GM18858 (cell line): ENCODE results near the gene TFG.
"Not testable (repeated sequence)": the region's sequence is repeated elsewhere in the genome, so short reads cannot be mapped to it uniquely, and the experiment has no call there.

ENCODE experiments used
- ATAC-seq: cut with Tn5 transposase; IDR thresholded peaks from one replicate; pipeline ENCODE4 v1.9.1; 2021; ENCODE audit not compliant: unreplicated experiment

The TFG gene

DNA sequence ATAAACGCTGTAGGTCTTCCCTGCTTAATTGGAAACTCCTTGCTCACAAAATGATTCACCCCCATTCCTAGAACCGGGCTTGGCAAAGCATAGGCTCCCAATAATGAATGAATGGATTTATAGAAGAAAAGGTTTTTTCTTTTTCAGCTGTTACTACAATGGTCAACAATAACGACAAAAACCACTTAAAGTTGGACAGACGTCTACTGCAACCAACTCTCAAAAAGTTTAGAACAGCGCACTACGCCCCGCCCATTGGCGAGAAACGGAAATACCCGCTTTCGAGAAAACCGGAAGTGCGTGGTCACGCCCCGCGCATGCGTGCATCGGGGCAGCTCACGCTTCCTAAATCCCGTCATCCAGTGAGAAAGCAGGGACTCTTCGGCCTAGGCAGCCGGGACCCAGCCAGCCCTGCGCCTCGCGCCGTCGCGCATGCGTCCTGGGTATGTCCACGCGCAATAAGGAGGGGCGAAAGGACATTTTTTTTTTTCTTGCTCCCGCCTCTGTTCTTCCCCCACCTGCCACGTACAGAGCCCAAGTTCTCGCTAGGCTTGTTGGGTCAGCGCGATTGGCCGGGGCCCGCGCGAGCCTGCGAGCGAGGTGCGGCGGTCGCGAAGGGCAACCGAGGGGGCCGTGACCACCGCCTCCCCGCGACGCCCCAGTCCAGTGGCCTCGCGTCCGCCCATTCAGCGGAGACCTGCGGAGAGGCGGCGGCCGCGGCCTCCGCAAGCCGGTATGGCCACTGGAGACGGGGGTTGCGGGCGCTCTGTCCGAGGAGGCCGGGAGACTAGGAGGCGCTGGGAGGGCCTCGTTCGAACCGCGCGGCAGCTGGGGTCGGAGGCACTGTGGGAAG is at the start of gene TFG:
TFG (plus strand) TSS at position 506 of the 853 bp plus-strand sequence. CDS start 4,192 bp downstream, outside the sequence.
- peak; percentile 91 for ATAC-seq

DNA sequence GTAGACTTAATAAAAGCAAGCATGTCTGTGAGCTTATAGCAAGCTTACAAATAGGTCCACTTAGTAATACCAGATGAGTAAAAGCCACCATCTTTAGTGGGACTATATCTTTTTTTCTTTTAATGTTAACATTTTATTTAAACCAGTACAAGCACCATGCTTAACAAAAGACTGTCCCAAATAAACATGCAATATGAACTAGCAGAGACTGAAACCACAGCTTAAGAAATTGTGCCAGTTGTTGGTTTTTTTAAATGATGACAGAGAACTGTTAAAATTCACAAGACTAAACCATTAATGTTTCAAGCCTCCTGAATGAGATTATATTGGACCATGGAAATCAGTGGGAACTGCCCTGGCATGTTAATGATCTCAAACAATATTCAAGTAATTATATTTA is 48.0 kb upstream of the TFG start:
- not testable (repeated sequence) for ATAC-seq

DNA sequence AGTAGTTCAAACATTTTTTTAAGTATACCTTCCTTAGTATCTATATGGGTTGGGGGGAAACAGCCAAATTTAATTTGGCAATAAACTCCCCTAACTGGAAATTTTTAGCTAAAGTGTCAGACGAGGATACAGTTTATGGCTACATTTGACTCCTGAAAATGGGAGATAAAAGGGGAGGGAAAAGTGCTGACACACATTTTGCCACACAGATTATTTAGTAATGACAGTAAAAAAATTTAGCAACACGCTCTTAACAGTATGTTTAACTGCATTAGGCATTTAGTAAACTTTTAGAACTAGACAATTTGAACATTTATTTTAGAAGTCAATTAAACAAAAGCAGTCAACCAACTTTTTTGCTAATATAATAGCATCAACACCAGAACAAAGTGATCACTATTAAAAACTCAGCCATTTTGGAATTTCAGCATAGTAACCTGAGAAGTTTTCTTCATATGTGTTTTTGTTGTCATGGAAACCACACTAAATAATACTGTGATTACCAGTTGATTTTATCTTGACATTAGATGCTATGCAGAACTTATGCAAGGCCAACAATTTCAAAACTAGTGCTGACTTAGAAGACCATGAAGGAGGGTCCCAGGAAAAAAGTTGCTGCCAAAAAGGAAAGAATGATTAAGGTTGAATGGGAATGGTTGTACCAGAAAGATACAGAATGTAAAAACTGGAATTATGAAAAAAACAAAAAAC is 47.0 kb upstream of the TFG start:
- ATAC-seq: no peak

DNA sequence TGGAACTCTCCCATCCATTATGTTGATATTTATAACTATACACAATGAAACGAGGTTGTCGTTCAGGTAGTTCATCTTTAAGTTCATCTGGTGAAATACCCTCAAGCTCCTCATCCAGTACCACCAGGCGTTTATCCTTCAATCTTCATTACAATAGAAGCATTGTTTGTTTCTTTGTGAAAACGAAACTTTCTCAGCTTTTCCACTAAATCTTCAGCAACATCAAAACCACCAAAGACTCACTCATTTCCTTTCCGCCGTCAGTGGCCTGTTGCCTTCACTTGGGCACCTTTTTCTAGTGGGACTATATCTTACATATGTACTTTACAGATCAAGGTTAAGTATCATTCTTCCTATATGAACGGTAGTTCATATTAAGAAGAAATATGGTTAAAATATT is 44.1 kb upstream of the TFG start:
- ATAC-seq: no peak

DNA sequence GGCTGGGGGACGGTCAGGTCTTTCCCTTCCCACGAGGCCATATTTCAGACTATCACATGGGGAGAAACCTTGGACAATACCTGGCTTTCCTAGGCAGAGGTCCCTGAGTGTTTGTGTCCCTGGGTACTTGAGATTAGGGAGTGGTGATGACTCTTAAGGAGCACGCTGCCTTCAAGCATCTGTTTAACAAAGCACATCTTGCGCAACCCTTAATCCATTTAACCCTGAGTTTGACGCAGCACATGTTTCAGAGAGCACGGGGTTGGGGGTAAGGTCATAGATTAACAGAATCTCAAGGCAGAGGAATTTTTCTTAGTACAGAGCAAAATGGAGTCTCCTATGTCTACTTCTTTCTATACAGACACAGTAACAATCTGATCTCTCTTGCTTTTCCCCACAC is 42.6 kb upstream of the TFG start:
- ATAC-seq: not testable (repeated sequence)

DNA sequence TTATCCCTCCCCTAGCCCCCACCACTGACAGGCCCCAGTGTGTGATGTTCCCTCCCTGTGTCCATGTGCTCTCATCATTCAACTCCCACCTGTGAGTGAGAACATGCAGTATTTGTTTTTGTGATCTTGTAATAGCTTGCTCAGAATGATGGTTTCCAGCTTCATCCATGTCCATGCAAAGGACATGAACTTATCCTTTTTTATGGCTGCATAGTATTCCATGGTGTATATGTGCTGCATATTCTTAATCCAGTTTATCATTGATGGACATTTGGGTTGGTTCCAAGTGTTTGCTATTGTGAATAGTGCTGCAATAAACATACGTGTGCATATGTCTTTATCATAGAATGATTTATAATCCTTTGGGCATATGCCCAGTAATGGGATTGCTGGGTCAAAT is 42.0 kb upstream of the TFG start:
- not testable (repeated sequence) for ATAC-seq

DNA sequence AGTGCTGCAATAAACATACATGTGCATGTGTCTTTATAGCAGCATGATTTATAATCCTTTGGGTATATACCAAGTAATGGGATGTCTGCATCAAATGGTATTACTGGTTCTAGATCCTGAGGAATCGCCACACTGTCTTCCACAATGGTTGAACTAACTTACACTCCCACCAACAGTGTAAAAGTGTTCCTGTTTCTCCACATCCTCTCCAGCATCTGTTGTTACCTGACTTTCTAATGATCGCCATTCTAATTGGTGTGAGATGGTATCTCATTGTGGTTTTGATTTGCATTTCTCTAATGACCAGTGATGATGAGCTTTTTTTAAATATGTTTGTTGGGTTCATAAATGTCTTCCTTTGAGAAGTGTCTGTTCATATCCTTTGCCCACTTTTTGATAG is 38.3 kb upstream of the TFG start:
- ATAC-seq: not testable (repeated sequence)

DNA sequence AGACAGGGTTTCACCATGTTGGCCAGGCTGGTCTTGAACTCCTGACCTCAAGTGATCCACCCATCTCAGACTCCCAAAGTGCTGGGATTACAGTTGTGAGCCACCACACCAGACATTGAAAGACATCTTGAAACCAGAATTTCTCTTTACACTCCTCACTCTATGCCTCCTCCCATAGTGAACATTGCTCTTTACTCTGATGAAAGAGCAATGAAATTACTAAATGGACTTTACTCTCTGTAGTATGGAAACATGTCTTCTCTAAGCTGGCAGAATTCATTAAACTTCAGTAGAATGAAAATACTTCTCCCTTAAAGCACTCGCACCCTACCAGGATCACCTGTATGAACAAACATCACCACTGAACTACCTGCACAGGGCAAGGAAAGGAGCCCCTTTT is 27.8 kb upstream of the TFG start:
- ATAC-seq: no peak

DNA sequence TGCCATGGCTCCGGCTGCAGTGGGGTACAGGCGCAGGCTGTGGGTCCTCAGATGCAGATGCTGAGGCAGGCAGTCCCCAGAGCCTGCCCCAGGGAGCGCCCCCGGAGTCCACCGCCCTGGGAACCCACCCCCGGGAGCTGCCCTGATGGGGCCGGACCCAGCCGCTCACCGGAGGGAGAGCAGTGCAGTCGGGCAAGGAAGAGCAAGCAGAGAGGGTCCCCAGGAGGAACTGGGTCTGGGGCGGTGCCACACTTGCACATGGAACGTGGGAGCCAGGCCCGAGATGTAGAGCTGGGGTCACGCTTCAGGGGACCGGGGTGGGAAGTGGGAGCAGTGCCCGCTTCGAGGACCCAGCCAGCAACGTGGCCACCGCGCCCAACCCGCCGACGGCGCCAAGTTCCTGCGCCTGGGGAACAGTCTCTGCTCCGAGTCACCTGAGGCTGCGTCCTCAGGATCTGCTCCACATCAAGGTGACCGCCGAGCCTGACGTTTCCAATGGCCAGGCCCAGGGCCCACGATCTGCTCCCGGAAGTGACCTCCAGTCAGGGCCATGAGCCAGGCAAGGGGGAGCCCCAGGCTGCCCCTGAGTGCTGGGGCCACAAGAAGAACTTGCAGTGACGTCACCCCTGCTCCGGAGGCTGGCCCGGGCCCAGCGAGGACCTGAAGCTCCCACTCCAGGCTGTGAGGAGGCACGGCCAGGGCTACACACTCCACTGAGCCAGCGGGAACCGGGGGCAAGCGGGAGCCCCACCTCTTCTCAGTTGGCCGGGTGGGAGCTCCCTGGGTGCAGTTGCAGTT is 27.0 kb upstream of the TFG start:
- no peak for ATAC-seq

DNA sequence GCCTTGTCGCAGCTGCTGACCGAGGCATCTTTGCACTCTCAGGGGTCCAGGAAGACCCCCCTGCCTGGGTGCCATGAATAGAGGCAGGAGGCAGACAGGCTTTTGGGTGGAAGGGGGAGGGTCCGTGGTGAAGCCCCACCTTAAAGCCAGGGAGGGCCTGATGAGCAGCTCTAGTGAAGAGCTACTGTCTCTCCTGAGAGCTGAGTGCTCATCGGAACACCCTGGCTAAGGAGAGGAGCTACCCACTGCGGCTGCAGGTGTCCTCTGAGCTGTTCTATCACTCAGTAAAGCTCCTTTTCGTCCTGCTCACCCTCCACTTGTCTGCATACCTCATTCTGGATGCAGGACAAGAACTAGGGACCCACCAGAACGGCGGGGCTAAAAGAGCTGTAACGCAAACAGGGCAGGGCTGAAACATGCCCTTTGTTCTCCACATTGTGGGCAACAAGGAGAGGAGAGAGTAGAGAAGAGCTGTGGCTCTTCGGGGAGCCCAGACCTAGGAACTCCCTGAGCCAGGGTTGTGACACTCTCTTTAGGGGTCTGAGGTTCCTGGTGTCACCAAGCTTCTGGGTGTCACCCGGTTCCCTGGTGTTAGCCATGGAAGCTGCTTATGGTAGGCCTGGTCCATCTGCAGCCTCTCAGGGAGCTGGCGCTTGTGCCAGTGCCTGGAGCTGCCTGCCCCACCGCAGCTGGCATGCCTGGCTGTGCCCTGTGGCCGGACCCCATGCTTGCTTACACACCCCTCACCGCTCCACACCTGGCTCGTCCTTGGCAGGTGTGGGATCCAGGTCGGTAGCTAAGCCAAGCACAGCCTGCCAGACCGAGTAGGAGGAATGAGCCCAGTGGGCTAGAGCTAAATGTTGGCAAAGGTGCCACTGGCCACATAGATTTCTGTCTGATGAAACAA is 26.2 kb upstream of the TFG start:
- ATAC-seq: no peak

DNA sequence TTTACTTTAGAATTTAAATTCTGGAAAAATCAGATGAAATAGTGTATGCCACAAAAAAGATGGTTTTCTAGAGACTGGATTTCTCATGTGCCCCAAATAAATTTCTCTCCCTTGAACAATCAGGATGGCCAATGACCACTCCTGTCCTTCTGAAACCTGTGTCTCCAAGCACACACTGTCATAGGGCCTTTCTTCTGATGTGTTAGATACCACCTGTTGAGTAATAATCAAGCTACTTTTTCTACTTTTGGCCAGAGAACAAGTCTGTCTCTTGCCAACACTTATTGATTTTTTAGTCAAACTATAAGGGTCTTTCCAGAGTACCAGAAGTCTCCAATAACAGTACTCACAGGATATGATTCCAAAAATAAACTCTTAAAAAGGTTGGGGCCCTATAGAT is 16.1 kb upstream of the TFG start:
- ATAC-seq: no peak

DNA sequence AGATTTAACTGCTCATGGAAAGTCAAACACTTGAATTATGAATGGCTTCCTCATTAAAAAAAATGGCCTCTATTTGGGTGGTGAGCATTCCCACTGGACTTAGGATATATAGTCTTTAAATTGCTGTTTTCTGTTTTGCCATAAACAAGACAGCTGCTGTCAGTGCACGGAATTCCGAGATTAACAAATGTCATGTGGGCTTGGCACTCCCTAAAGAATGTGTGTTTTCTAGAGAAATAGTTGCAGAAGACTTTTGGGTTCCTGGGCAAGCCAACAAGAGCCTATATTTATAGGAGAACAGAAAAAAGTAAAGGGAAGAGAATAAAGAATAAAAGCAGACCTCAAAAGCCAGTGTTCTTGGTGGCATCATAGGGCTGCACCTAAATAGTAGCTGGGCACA is 13.6 kb upstream of the TFG start:
- no peak for ATAC-seq

DNA sequence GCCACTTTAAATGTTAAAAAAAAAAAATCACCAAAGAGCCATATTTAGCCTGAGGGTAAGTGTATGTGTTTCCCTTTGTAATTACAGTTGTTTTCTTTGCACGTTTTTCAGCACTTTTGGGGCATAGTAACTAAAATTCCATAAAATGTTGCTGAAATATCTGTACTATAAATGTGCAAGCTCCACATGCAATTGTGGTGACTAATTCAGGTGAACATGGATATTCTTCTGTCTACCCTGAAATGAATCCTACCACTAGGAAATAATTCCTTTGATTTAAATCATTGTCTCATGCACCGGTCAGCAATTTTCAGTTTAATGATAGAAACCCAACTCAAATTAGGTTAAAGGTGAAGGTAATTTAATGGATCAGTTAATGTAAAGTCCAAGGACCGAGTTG is 13.1 kb upstream of the TFG start:
- no peak for ATAC-seq

DNA sequence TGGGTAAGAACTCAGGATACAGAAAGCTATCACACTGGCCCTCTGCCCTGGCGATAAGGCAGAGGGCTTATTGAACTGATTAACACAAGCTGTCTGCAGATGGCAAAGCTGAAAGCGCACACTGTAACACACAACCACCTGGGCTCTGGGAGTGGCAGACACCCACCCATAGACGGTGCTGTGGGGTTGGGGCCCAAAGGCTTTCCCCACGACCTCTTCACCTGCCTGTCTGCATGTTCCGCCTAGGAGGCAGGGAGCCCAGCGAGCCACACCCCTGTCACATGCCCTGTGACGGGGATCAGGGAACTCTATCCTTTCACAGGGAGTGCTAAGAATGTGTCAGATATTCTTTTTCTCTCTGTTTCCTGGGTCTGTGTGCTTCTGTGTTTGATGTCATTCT is 12.1 kb upstream of the TFG start:
- no peak for ATAC-seq

DNA sequence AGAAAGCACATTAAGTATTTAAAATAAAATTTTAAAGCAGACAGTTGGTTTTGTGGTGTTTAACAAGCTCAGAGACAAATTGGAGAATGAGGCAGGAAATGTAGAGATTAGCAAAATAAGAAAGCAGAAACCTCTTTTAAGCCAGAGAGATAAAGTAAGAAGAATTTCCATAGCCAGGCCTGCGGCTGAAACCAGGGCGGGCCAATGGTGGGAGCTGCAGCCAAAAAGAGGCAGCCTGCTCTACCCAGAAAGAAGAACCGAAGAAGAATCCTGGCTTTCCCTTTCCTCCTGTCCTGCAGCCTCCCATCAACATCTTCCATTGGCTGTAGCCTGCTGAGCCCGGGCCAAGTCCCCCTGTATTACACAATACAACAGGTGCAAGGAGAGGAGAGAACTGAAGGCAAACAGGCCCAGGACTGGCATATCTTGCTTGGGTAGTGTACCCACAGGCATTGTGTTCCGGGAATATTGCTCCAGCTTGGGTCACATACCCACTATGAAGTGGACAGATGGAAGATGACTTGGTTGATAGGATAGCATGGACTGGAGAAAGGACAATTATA is 11.5 kb upstream of the TFG start:
- ATAC-seq: no peak

DNA sequence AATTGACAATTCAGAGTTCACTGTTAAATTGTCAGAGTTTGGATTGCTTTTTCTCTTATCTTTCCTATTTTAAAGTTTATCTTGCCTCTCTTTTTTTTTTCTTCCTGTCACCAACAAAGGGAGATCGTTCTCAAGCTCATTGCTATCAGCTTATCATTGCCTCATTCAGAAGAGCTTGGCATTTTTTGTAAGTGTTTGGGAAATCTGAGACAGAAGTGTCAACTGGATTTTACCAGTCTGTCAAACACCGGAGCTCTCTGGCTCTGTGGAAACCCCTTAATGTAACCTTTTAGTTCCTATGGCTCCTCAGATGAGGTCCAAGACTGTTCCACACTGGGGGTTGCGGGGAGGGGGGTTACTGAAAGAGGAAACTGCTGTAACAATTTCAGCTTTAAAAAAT is 10.6 kb upstream of the TFG start:
- no peak for ATAC-seq

DNA sequence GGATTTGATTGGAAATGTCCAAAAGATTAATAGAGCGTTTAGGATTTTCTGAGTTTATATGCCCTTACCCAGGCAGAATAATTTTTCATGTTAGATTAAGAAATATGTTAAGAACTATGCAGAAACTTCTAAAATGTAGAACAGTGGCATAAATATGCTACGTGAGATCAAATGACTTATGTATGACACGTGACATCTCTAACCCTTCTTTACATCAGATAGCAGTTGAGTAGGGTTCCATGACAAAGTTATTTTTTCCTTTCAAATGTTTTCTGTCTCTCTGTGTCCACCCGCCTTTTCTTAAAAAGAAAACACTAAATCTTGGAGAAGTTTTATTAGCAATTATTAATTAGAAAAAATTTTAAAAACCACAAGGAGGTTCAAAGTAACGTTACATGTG is 8.6 kb upstream of the TFG start:
- ATAC-seq: no peak

DNA sequence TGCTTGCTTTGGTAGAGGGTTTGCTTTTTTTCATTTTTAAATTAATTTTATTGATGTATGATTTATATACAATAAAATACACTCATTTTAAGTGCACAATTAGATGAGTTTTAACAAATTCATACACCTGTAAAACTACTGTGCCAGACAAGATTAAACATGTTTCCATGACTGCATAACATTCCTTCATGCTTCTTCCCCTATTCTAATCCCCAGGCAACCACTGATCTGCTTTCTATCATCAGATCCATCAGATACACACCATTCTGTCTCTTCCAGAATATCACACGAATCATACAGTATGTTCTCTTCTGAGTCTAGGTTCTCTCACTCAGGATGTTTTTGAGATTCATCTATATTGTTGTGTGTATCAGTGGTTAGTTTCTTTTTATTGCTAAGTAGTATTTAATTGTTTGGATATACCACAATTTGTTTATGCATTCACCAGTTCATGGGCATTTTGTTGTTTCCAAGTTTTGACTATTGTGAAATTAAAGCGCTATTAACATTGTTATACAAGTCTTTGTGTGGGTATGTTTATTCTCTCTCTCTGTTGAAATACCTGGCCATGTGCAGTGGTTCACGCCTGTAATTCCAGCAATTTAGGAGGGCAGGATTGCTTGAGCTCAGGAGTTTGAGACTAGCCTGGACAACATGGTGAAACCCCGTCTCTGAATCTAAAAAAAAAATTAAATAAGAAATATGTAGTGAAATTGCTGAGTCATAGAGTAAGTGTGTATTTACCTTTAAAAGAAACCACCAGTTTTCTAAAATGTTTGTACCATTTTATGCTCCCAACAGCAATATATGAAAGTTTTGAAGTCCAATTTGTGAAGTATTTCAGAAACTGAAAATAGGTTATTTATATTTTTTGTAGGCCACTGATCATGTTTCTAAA is 7.0 kb upstream of the TFG start:
- no peak for ATAC-seq

DNA sequence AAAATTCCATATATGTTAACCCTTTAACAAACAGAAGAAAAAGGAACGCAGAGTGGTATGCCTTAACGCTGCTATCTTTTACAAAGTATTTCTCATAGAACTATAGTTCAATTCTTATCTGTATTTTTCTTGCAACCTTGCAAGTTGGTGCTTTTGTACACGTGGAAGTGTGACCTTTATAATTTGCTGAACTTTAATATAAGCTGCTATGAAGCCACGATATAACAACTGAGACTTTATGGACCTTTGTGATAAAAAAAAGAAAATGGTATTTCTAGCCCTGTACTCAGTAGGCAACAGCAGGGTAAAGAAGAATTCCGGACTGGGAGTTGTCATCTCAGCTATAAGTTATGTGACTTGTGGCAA is 6.3 kb upstream of the TFG start:
- ATAC-seq: no peak
